ENCODE measurements around the gene FAM120B. TPM values are rescaled to one million over a fixed set of nuclear protein-coding genes. Genes with fewer than 3 reads are reported as not detected.

The FAM120B gene
- total RNA-seq, 5 donors from 2014 or later (not counting 1 experiment from before 2014, with no cell fraction given), result 34.1 to 39.8 (median 38.0) TPM

DNA sequence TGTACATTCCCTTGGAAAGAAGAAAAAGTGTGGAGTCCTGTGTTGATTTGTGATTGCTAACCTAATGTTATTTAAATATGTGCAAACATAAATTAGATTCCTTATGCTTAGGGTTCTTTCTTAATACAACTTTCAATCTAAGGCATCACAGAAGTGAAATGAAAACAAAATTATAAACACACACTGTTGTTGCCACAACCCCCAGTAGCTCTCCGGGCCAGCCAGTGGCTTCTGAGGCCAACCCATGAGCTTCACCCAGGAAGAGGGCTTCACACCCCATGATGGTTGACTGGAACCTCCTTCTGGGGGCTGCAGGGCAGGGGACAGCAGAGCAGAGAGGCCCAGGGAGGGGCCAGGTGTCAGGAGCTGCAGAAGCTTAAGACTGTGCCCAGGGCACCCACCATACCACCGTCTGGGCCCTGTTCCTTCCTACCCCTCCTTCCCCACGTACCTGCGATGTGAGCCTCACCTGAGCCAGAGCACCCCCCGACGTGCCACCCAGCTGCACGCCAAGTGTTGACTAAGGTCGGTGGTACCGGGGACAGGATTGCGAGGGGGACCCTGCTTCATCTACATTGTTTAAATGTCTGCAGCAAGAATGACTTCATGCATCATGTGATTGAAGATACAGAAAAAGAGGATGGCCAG lies 110.5 kb downstream of the FAM120B start:
- CTCF ChIA-PET, result no interaction called here
- Mint-ChIP-seq H3K9me3 (peaks cover 6 to 16% (median 8%) of the 10 kb centered on the region in 3 donors), H3K27me3 (peaks cover 6 to 28% of the 10 kb centered on the region in 2 donors), H3K4me3 (no peak overlapping the region), H3K27ac (no peak overlapping the region), H3K4me1 (no peaks in the 10 kb centered on the region), H3K36me3 (no peaks in the 10 kb centered on the region)
- DNase-seq (no peak), ATAC-seq (replicated peaks in 1 of 4) (no peak)
- peaks cover 0 to 23% of the 10 kb centered on the region in 2 experiments for H3K27me3 ChIP-seq (replicated peaks in 1 of 2; ENCODE audit: control insufficient read depth in 2 of 2, extremely low read depth in 1 of 2, insufficient read depth in 2 of 2, low read length in 1 of 2)
- POLR2A ChIA-PET, result no interaction called here
- H3K9me3 ChIP-seq, result no peaks in the 10 kb centered on the region
- H3K4me3 ChIP-seq (ENCODE audit: control insufficient read depth in 1 of 2, extremely low read depth in 1 of 2, low read length in 1 of 2), result no peak overlapping the region
- H3K4me1 ChIP-seq (ENCODE audit: control insufficient read depth in 1 of 2, extremely low read depth in 1 of 2, insufficient read depth in 2 of 2, low read length in 2 of 2), result no peaks in the 10 kb centered on the region
- H3K27ac ChIP-seq (ENCODE audit: low read length), result no peak overlapping the region
- 89% methylated on average over 7 of the region's 10 CpGs for WGBS (ENCODE audit: insufficient coverage)
- no peaks in the 10 kb centered on the region for H3K36me3 ChIP-seq (ENCODE audit: control insufficient read depth in 2 of 2, extremely low read depth in 1 of 2, insufficient read depth in 1 of 2, low read length in 1 of 2)

DNA sequence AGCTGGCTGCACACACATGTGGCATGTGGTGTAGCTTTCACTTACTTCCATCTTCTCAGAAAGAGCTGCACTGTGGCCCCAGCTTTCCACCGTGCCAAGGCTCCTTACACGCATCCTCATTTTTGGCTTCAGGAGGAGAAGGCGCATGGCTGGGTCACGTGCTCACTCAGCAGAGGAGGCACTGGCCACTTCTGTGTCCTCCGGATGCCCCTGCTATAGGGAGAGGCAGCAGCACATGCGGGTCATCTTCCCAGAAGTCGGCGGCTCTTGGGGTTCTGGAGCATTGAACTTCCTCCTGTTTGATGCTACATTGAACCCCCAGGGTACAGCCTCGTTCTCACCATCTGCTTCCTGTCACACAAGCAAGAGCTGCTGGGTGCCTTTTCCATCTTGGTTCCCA lies 111.3 kb downstream of the FAM120B start:
- H3K27me3 Mint-ChIP-seq, result peaks cover 6 to 31% of the 10 kb centered on the region in 2 donors
- ChIA-PET POLR2A (no interaction called here), CTCF (no interaction called here)
- Histone ChIP-seq H3K9me3 (no peaks in the 10 kb centered on the region), H3K27me3 (replicated peaks in 1 of 2; ENCODE audit: control insufficient read depth in 2 of 2, extremely low read depth in 1 of 2, insufficient read depth in 2 of 2, low read length in 1 of 2) (peaks cover 0 to 24% of the 10 kb centered on the region in 2 experiments), H3K36me3 (ENCODE audit: control insufficient read depth in 2 of 2, extremely low read depth in 1 of 2, insufficient read depth in 1 of 2, low read length in 1 of 2) (no peaks in the 10 kb centered on the region), H3K4me1 (ENCODE audit: control insufficient read depth in 1 of 2, extremely low read depth in 1 of 2, insufficient read depth in 2 of 2, low read length in 2 of 2) (no peaks in the 10 kb centered on the region), H3K27ac (ENCODE audit: low read length) (no peak overlapping the region), H3K4me3 (ENCODE audit: control insufficient read depth in 1 of 2, extremely low read depth in 1 of 2, low read length in 1 of 2) (no peak overlapping the region)
- 94% methylated on average over 7 of the region's 9 CpGs for WGBS (ENCODE audit: insufficient coverage)
- H3K36me3 Mint-ChIP-seq, result no peaks in the 10 kb centered on the region
- DNase-seq (no peak), ATAC-seq (replicated peaks in 1 of 4) (no peak)
- no peak overlapping the region for H3K4me3 Mint-ChIP-seq
- no peak overlapping the region for H3K27ac Mint-ChIP-seq
- peaks cover 4 to 16% (median 8%) of the 10 kb centered on the region in 3 donors for H3K9me3 Mint-ChIP-seq
- no peaks in the 10 kb centered on the region for H3K4me1 Mint-ChIP-seq

DNA sequence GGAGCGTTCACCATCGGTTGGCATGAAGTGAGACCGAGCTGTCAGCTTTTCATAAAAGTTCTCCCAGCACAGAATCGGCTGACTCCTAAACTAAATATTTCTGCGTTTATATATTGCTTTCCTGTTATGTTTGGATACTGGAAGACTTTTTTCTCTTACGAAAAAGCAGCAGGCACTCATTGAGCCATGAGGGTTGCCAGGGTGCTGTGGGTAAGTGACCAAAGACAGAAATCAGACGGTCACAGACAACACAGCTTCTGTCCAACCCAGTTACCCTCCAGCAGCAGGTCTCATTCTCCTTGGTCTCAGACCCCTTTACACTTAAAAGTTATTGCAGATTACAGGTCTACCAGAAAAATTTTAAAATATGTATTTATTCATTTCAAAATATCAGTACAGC lies 113.7 kb downstream of the FAM120B start:
- Histone ChIP-seq H3K9me3 (no peaks in the 10 kb centered on the region), H3K4me3 (ENCODE audit: control insufficient read depth in 1 of 2, extremely low read depth in 1 of 2, low read length in 1 of 2) (no peak overlapping the region), H3K27ac (ENCODE audit: low read length) (no peak overlapping the region), H3K27me3 (replicated peaks in 1 of 2; ENCODE audit: control insufficient read depth in 2 of 2, extremely low read depth in 1 of 2, insufficient read depth in 2 of 2, low read length in 1 of 2) (peaks cover 0 to 34% of the 10 kb centered on the region in 2 experiments), H3K4me1 (ENCODE audit: control insufficient read depth in 1 of 2, extremely low read depth in 1 of 2, insufficient read depth in 2 of 2, low read length in 2 of 2) (no peaks in the 10 kb centered on the region), H3K36me3 (ENCODE audit: control insufficient read depth in 2 of 2, extremely low read depth in 1 of 2, insufficient read depth in 1 of 2, low read length in 1 of 2) (no peaks in the 10 kb centered on the region)
- Mint-ChIP-seq H3K27ac (no peak overlapping the region), H3K9me3 (no peaks in the 10 kb centered on the region), H3K36me3 (no peaks in the 10 kb centered on the region), H3K4me3 (no peak overlapping the region), H3K27me3 (peaks cover 6 to 43% of the 10 kb centered on the region in 2 donors), H3K4me1 (no peaks in the 10 kb centered on the region)
- ChIA-PET CTCF (no interaction called here), POLR2A (no interaction called here)
- no peak for DNase-seq
- WGBS (ENCODE audit: insufficient coverage), result no CpG with 5 or more reads among the region's 7 CpGs
- no peak for ATAC-seq (replicated peaks in 1 of 4)

DNA sequence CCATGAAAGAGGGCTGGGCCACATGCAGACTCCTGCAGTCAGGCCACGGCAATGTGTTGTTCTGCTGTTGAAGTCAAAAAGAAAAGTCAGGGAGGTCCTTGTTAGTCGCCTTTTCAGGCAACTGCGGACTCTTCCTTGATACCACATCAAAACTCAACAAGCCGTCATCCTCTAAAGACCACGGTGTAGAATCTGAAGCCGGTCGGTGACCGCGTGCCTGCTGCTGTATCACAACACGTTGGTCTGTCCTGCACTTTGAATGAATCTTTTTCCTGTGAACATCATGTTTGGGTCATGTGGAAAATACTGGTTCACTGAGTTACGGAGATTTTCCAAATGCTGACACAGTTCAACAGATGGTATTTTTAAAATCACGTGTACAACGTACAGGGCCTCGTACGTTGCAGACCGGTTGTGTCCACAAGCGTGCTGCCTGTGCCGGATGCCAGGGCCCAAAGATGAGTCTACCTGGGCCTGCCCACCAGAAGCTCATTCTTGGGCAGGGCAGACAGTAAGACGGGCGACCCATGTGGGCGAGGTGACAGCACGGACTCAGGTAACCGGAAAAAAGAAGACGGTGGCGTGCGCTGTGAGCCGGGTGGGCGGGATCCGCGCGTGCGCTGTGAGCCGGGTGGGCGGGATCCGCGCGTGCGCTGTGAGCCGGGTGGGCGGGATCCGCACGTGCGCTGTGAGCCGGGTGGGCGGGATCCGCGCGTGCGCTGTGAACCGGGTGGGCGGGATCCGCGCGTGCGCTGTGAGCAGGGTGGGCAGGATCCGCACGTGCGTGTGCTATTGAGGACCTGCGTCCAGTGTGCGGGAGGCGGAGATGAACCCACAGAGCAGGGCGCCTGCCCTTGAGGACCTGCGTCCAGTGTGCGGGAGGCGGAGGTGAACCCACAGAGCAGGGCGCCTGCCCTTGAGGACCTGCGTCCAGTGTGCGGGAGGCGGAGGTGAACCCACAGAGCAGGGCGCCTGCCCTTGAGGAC lies 114.5 kb downstream of the FAM120B start:
- DNase-seq (peak in 1 of 35 experiments; percentile 7), ATAC-seq (replicated peaks in 1 of 4) (no peak)
- Histone ChIP-seq H3K27ac (ENCODE audit: low read length) (no peak overlapping the region), H3K9me3 (no peaks in the 10 kb centered on the region), H3K4me3 (ENCODE audit: control insufficient read depth in 1 of 2, extremely low read depth in 1 of 2, low read length in 1 of 2) (no peak overlapping the region), H3K27me3 (replicated peaks in 1 of 2; ENCODE audit: control insufficient read depth in 2 of 2, extremely low read depth in 1 of 2, insufficient read depth in 2 of 2, low read length in 1 of 2) (peaks cover 0 to 34% of the 10 kb centered on the region in 2 experiments), H3K36me3 (ENCODE audit: control insufficient read depth in 2 of 2, extremely low read depth in 1 of 2, insufficient read depth in 1 of 2, low read length in 1 of 2) (no peaks in the 10 kb centered on the region), H3K4me1 (ENCODE audit: control insufficient read depth in 1 of 2, extremely low read depth in 1 of 2, insufficient read depth in 2 of 2, low read length in 2 of 2) (no peaks in the 10 kb centered on the region)
- H3K27ac Mint-ChIP-seq, result no peak overlapping the region
- peaks cover 11 to 49% of the 10 kb centered on the region in 2 donors for H3K27me3 Mint-ChIP-seq
- H3K9me3 Mint-ChIP-seq, result no peaks in the 10 kb centered on the region
- ChIA-PET POLR2A (no interaction called here), CTCF (no interaction called here)
- no peaks in the 10 kb centered on the region for H3K4me1 Mint-ChIP-seq
- 91% methylated on average over 20 of the region's 70 CpGs for WGBS (ENCODE audit: insufficient coverage)
- H3K36me3 Mint-ChIP-seq, result no peaks in the 10 kb centered on the region
- no peak overlapping the region for H3K4me3 Mint-ChIP-seq

DNA sequence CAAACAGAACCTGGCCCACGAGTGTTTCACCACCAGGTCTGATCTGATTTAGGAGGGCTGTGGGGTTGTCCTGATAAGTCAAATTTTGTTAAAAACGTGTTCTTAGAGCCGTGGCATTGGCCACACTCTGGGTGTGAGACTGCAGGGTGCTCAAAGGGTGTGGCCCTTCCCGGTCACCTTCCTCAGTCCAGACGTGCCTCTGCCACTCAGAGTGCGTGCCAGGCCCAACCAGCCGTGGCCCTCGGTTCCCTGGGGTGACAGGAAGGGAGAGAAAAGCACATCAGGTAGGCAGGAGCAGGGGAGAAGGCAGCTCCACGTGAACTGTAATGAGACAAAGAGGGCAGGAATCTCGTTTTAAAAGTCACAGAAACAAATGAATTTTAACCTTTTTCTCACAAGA lies 115.4 kb downstream of the FAM120B start:
- Histone ChIP-seq H3K9me3 (no peaks in the 10 kb centered on the region), H3K36me3 (ENCODE audit: control insufficient read depth in 2 of 2, extremely low read depth in 1 of 2, insufficient read depth in 1 of 2, low read length in 1 of 2) (no peaks in the 10 kb centered on the region), H3K4me3 (ENCODE audit: control insufficient read depth in 1 of 2, extremely low read depth in 1 of 2, low read length in 1 of 2) (no peak overlapping the region), H3K27me3 (replicated peaks in 1 of 2; ENCODE audit: control insufficient read depth in 2 of 2, extremely low read depth in 1 of 2, insufficient read depth in 2 of 2, low read length in 1 of 2) (peaks cover 0 to 29% of the 10 kb centered on the region in 2 experiments), H3K27ac (ENCODE audit: low read length) (no peak overlapping the region), H3K4me1 (ENCODE audit: control insufficient read depth in 1 of 2, extremely low read depth in 1 of 2, insufficient read depth in 2 of 2, low read length in 2 of 2) (no peaks in the 10 kb centered on the region)
- ATAC-seq (replicated peaks in 1 of 4), result no peak
- DNase-seq, result no peak
- no peaks in the 10 kb centered on the region for H3K9me3 Mint-ChIP-seq
- 73% methylated on average over 4 of the region's 10 CpGs for WGBS (ENCODE audit: insufficient coverage)
- H3K4me3 Mint-ChIP-seq, result no peak overlapping the region
- H3K27ac Mint-ChIP-seq, result no peak overlapping the region
- POLR2A ChIA-PET, result no interaction called here
- peaks cover 17 to 42% of the 10 kb centered on the region in 2 donors for H3K27me3 Mint-ChIP-seq
- no peaks in the 10 kb centered on the region for H3K4me1 Mint-ChIP-seq
- H3K36me3 Mint-ChIP-seq, result no peaks in the 10 kb centered on the region
- CTCF ChIA-PET, result no interaction called here

DNA sequence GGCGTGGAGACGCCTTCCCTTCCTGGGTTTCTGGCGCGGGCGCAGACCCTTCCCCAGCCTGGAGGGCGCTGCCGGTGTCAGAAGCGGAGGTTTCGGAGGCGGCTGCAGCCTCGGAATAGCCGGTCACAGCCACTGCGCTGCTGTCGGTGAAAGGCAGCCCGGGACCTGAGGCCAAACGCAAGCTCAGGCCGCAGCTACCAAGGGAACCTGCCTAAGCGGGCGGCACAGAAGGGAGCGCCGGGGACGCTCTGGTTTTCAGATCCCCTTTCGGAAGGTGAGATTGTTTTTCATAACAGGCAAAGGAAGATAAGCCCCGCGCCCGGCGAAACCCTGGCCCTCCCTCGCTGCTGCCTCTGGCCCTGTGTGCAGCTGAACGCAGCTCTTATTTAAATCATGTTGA lies 116.5 kb downstream of the FAM120B start:
- Histone ChIP-seq H3K36me3 (ENCODE audit: control insufficient read depth in 2 of 2, extremely low read depth in 1 of 2, insufficient read depth in 1 of 2, low read length in 1 of 2) (no peaks in the 10 kb centered on the region), H3K4me1 (ENCODE audit: control insufficient read depth in 1 of 2, extremely low read depth in 1 of 2, insufficient read depth in 2 of 2, low read length in 2 of 2) (no peaks in the 10 kb centered on the region), H3K27me3 (replicated peaks in 1 of 2; ENCODE audit: control insufficient read depth in 2 of 2, extremely low read depth in 1 of 2, insufficient read depth in 2 of 2, low read length in 1 of 2) (peaks cover 0 to 26% of the 10 kb centered on the region in 2 experiments), H3K4me3 (ENCODE audit: control insufficient read depth in 1 of 2, extremely low read depth in 1 of 2, low read length in 1 of 2) (no peak overlapping the region), H3K27ac (ENCODE audit: low read length) (no peak overlapping the region), H3K9me3 (no peaks in the 10 kb centered on the region)
- ChIA-PET POLR2A (no interaction called here), CTCF (no interaction called here)
- DNase-seq (no peak), ATAC-seq (replicated peaks in 1 of 4) (no peak)
- H3K9me3 Mint-ChIP-seq, result no peaks in the 10 kb centered on the region
- H3K27ac Mint-ChIP-seq, result no peak overlapping the region
- peaks cover 23 to 38% of the 10 kb centered on the region in 2 donors for H3K27me3 Mint-ChIP-seq
- H3K4me3 Mint-ChIP-seq, result no peak overlapping the region
- H3K4me1 Mint-ChIP-seq, result no peaks in the 10 kb centered on the region
- WGBS (ENCODE audit: insufficient coverage), result 72% methylated on average over 29 of the region's 29 CpGs
- no peaks in the 10 kb centered on the region for H3K36me3 Mint-ChIP-seq

Data from T-cell (primary cell).